HT1080 (cell line): ENCODE results near the gene LIF. TPM values are rescaled to one million over a fixed set of nuclear protein-coding genes. Genes with fewer than 3 reads are reported as not detected.

ENCODE experiments used
- DNase-seq: peaks from one replicate; pipeline ENCODE4 v3.0.0-alpha.2; 2015; ENCODE audit warnings: low read depth
- total RNA-seq: library from RNA; depleted of rRNA; stranded (reverse); fragments of >200 nt; shearing (Covaris generic); gene quantifications from 2 replicates; pipeline ENCODE4 v1.2.3, GENCODE V29; 2014

Gene LIF
- total RNA-seq, 1 experiment from 2014 or later: 7.7 TPM

DNA sequence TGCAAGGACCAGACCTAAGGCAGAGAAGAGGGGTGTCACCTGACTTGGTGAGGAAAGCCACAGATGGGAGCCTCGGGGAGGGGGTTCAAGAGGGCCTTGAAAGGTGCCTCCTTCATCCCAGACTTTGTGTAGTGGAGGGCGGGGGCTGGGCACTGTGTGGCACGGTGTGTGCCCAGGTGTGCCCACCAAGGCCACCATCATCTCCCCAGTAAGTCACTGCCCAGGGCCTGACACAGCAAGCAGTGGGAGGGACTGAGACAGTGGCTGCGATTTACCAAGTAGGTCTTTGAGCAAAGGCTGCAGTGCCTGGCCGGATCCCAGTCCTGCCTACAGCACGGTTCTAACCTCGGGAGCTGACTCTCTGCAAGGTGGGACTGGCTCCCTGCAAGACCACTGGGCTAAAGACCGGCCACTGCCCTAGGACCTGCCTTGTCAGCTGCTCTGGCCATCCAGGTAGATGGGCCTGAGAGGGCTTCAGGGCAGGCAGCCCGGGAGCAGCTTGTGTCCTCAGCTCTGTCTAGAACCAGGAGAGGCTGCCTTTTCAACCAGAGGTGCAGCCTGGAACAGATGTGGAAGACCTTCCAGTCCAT is 18.7 kb upstream of the LIF start:
- DNase-seq: no peak

DNA sequence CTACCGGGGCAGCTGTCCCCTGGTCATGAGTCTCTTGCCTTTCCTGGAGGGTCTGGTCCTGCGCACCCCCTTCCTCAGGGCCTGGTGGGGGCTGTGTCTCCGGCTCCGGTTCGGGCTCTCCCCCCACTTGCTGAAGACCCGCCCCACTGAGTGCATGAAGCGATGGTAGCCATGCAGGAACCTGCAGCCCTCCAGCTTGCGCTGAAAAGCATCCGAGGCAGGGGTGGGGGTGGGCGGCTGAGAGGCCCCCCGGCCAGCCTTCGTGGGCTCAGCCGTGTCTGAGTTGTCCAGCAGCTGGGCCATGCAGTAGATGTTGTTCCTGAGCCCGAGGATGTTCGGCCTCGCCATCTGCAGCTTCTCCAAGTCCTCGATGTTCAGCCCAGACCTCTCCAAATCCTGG is 17.3 kb upstream of the LIF start:
- no peak for DNase-seq

DNA sequence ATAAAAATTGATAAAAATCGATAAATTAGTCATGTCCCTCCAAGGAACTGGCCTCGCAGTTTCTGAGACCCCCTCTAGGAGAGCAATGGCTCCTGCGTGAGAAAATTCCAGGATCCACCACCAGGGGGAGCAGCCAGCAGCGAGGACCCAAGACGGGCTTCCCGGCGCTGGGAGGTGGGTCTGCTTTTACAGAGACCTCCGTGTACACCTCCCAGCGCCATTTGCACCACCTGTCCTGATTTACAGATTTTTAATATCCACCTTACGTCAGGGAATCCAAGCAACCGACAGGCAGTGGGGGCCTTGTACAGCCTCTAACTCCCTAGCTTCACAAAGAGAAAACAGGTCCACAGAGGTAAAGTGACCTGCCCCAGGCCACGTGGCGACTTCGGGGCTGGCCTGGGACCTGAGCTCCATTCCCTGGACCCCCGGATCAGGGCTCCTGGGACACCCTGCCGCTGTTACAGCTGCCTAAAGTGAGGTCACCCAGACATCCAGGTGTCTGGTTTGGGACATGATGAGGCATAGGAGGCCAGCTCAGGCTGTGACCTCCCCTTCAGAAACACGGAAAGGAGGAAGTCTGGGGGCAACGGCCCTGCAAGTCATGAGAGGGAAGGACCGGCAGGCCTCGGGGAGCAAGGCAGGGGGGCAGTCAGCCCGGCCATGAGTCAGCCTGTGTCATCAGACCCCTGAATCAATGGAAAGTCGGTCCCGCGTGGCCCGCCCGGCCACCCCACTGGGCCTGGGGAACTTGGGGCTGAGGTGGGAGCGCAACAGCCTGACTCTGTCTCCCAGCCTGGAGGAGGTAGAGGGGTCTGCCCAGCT is 16.6 kb upstream of the LIF start:
- peak; percentile 56 for DNase-seq

DNA sequence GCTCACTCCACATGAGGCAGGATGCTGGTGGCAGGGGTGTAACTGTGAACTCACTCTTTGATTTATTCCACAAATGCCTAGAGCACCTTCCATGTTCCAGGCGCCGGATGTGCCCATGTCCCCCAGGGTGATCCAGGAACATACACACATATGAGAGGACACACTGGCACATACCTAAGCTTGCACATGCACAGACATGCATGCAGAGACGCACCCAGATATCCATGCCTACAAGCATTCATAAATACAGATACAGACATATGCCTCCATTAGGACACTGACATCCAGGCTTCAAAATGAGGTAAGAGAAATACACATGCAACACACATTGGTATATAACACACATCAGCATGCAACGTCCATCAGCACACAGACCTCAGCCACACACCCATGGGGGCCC is 15.6 kb upstream of the LIF start:
- no peak for DNase-seq

DNA sequence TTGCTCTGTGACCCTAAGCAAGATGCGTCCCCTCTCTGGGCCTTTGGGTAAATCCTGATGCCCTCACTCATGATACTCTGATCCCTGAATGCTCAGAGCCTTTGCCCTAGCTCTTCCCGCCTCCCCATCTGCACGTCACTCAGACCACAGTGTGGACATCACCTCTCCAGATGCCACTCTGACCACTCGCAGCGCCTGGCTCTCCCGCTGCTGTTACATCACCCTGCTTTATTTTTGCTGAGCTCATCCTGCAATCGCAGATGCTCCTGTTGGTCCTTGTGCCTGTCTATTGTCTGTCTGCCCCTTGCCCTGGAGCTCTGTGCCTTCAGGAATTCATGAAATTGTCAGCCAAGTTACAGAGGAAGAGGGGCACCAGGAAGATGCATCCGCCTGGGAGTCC is 14.6 kb upstream of the LIF start:
- no peak for DNase-seq

DNA sequence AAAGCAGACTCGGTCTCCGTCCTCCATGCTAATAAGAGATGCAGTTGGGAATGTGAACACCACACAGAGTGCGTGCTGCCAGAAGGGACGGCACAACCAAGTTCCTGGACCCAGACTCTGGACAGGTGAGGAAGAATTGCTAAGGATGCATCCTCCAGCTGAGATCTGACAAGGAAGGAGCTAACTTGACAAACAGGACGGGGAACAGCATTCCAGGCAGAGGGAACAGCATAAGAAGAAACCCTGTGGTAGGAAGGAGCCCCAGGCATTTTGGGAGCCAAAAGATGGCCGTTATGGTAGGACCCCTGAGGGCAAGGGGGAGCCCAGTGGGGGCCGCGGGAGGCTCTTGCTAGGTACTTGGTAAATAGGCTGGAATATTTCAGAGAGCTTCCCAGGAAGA is 14.1 kb upstream of the LIF start:
- DNase-seq: no peak

DNA sequence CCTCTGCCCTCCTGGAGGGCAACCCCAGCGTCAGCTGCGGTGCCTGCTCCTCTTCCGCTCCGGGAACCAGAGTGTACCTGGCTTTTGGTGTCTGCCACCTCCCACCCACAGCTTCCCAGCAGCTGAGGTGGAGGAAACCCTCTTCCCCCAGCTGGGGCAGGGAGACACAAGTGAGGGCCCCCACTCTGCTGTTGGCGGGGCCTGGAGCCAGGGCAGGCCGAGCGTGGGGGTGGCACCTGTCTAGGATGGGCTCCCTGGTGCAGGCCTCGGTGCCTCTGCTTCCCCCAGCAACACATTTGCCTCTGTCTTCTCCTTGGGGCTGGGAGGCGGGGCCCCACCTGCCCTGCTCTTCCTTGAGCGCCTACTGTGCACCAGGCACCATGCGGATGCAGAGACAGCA is 13.7 kb upstream of the LIF start:
- no peak for DNase-seq

DNA sequence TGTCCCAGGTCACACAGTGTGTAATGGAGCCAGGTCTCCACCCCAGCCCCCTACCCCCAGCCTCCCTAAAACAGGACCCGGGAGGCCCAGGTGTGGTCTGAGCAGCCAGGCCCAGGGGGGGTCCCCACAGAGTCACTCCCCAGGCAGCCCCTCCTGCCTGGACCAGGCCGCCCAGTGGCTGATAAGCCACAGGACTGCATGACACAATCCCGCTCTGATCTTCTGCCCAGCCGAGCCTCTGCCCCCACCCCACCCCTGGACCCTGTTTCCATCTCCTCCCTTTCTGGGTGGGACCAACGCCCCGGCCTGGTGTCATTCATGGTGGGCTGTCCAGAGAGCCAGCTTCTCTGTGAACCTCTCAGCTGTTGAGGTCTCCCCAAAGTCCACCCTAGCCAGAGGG is 7.8 kb upstream of the LIF start:
- no peak for DNase-seq

DNA sequence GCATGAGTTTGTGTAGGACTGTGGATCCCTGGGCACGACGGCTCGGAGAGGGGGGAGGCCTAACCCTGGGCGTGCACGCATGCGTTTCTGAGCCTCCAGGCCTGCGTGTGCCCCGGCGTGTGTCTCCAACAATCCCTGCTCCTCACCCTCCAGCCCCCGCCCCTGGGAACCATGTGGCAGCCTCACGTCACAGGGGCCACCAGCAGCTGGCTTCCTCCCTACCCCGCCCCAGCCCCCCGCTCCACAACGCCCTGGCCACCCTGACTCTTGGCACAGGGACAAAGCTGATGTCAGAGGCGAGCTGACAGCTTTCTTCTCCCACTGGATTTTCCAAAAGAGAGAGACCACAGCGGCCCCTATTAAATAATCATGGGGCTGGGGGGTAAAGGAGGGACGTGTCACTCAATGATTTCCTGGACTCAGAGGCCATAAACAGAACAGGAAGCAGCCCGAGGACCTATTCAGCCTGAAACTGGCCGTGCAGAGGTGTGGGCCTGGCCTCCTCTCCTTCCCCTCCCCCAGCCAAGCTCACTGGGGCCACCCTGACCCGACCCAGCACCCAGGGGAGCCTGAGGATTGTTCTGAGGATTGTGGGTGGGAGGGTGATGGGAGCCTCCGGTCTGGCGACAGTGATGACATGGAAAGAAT is 6.8 kb upstream of the LIF start:
- no peak for DNase-seq

DNA sequence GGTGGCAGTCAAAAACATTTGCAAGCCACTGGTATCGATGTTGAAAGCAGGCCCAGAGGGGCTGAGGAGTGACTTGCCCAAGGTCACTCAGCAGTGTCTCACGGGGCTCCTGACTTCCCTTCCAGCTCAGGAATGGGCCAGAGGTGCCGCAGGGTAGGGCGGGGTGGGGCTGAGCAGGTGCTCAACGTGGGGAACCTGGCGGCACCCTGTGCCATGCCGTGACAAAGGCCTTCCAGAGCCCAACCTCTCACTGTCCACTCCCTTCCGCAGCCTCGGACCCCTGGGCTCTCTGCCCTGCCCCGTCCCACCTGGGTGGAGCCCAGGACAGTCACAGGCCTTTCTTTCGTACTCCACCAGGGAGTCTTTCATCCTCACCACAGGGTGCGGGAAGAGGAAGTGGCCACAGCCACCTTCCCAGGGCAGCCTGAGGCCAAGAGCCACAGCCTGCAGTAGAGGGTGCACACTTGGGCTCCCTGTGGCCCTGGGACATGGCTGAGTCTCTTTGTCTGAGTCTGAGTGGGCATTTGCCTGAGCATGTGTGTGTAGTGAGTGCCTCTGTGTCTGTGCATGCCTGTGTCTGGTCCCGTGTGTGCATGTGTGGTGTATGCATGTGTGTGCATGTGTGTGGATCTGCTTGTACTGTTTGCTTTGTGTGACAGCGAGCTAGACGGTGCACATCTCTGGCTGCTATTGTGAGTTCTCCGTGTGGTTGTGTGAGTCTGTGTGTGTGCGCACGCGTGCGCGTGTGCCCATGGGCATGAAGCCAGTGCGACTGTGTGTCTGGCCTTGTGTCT is 6.0 kb upstream of the LIF start:
- peak; percentile 33 for DNase-seq

DNA sequence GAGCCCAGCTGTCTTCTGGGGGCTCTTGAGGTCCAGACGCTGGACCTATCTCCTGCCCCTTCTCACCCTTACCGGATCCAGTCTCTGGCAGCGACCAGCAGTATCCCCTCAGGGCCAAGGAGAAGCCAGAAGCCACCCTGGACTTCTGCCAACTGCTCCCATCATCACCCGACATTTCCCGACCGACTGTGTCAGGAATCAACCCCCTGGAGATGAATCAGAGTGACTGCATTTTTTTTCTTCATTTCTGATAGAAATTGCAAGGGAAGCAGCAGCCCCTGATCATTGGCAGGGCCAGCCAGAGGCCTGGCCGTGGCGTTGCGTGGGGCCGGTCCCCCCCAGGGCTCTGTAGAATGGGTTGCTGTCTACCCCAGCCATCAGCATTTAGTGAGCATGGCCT is 5.2 kb upstream of the LIF start:
- peak; percentile 76 for DNase-seq

DNA sequence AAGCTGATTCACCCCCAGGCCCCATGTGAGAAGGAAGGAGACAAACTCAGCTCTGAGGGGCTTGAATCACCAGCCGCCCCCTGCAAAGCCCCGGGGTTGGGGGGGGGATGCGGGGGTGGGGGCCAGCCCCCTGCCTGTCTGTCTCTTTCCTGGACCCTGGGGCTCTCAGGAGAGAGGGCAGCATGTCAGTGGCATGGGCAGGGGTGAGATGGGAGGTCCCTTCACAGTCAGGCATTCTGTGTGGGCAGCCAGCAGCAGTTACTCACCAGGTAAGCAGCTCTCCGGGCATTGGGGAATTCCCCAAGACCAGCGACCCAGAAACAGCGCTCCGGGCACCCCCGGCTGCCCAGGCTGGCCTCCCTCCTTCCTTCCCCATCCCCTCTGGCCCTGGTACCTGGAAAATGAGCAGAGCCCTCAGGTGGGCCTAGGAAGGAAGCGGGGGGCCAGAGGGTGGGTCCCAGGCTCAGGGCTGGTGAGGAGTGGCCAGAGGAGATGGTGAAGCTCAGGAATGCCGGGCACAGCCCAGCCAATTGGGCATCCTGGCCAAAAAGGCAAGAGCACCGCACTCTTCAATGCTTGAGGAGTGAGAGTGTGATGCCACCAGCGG is 4.2 kb upstream of the LIF start:
- DNase-seq: peak; percentile 76

DNA sequence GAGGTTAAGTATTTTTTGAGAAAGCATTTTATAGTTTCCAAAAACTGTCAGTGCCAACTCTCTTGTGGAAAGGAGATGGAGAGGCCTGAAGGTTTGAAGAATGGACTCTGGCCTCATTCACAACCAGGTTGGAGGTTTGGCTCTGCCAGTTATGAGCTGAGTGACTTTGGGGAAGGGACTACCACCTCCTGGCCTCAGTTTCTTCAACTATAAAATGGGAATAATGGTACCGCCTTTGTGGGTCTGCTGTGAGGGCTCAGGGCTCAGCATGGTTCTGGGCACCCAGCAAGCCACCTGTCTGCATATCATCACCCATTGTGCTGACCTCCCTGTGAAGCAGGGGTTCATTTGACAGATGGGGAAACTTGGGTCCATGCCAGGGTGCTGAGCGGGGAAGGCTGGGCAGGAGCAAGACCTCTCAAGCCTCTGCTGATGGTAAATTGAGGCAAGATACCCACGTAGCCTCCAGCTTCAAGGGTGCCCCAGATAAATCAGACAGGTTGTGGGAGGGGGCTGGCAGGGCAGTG is 3.5 kb upstream of the LIF start:
- DNase-seq: no peak

DNA sequence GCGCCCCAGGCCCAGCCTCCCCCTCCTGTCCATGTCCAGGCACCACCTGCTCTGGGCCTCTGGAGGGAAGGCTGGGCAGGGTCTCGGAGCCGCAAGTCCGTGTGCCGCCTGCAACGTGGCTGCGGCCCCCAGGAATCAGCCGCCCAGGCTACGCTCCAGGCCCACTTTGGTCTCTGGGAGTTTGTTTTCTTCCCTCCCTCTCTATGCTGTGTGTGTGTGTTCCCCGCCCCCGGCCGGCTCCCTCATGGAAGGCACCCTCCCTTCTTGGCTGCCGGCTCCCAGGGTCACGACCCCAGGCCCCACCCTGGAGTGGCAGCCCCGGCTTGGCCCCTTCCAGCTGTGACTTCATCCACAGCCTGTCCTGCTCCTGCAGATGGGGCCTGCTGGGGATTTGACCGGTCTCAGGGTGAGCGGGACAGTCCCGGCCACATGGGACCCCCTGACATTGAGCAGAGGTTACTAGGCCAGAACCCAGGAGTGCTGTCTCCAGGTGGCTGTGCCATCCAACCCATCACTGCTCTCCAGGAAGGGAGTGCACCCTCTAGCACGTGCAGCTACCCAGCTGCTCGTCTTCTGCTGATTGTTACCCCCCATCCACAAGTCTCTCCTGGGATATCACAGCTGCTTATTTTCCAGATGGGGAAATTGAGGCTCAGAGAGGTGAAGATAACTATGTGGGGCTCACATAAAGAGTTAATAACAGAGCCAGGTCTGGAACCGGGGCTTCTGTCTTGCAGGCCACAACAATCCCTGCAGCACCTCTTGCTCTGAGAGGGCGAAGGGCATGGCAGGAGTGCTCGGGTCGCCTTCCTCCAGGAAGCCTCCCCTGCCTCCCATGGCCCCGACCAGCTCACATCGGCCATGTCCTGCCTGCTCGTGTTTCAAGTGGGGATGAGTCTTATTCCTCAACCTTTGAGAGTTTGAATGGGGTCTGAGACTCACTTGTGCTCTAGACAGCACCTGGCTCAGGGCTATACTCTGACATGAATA is 2.8 kb upstream of the LIF start:
- DNase-seq: no peak

DNA sequence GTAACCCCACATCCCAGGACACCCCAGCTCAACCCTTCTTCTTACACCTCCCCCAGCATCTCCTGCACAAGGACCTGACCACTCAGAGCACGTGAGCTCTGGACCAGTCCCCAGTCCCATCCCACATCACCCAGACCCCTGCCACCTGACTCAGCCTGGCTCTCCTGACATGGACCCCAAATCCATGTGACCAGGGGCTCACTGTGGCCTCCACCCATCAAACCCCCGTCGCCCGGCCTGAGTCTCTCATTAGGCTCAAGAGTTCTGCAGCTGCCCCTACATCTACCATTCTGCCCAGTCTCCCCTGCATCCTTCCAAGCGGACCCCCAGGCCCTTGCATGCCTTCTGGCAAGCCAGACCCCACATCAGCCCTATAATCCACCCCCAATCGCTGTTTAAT is 1.9 kb upstream of the LIF start:
- DNase-seq: no peak

DNA sequence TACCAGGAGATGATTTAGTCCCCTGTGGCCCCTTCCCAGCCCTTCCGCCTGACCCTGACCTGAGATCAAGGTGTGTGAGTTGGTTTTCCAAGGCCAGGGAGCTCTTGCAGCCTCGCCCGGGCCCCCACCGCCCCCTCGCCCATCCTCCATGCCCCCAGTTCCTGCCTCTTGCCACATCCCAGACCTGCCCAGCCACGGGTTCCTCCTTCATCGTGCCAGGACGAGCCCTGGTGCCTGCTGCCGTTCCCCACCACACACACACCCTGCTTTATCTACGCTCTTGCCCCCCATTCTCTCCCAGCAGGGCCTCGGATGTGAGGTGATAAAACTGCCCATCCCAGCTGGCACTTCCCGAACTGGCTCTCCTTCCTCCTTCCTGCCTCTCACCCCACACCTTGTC is 1.4 kb upstream of the LIF start:
- DNase-seq: no peak

DNA sequence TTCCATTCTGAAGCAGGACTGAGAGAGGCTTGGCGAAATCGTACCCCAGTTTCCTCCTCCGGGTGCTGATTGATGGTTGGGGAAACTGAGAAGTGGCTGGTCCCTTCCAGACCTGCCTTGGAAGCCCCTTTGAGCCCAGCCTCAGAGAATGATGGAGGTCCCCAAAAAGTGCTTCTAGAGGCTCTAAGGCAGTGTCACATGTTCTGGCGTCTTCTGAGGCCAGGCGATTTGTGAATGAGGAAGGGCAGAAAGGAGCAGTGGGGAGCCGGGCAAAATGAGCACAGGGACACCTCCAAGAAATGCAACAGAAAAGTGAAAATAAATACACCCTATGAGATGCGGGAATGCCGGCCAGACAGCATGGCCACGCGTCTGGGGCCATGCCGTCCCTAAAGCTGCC is 1.0 kb upstream of the LIF start:
- no peak for DNase-seq

DNA sequence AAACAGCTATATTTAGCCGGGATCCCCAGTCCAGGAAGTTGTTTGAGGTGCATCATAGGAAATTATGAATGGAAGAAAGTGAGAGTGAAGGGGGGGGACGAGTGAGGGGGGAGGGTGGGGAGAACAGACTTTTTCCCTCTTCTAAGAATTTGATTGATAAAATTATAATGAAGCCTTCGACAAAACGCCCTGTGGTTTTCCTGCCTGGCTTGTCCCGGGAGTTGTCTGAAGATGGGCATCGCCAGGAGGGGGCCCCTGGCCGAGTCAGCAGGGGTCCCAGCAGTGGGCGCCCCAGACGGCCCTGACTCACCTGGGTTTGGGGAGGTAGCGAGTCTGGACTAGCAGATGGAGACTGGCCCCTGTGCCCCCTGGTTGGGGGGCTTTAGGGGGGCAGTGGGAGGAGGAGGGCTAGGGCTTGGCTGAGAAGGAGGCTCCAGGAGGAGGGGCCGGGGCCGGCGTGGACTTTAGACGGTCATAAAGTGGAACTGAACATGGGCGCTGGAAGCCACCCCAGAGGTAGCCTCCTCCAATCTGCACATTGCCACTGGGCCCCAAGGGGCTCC is 336 bp upstream of the LIF start:
- DNase-seq: no peak

DNA sequence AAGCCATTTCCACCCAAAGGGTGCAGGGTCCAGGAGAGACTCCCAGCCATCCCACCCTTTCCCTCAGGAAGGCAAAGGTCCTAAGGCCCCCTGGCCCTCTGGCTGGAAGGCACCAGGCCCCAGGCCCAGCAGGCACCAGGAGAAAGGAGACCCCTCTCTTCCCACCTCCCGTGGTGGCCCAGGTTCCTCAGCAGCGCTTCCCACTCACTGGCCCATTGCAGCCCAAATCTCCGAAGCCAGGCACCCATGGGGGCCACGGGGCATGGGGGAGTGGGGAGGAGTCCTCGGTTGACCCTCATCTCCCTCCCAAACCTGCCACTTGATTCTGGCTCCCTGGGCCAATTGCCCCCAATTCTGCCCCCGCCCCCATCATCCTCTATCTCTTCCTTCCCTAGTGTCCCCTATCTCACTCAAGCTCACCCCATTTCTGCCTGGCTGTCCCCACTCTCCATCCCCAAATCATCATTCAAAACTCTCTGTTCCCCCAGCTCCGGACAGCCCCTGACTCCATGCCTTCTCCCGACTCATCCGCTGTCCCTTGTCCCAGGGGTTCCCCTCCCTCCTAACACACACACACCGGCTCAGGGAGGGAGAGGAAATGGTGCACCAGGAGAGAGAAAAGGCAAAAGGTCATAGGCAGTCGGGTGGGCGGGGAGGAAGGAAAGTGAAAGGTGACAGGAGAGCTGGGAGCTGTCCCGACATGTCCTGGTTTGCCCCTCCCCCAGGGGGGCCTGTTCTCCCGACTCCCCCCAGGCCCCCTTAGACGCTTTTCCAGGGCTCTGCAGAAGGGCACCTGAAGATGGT is 1.2 kb downstream of the LIF start:
- DNase-seq: no peak
